Liver (tissue), 9 donors: ENCODE results near the gene ADAMTS16. TPM values are rescaled to one million over a fixed set of nuclear protein-coding genes. Genes with fewer than 3 reads are reported as not detected.

ENCODE experiments used
- DNase-seq: peaks from one replicate; pipeline ENCODE4 v3.0.0-alpha.2; 2017; ENCODE audit warnings: low spot score
- H3K27ac ChIP-seq, 2 donors: one replicate each; pipeline ENCODE4 v1.7.0; 2013; ENCODE audit warnings: inconsistent platforms in 2 of 2, low read length in 2 of 2, control low read depth in 1 of 2, low read depth in 1 of 2, mild to moderate bottlenecking in 1 of 2
- H3K27me3 ChIP-seq, 4 donors: one replicate each; pipeline versions ENCODE4 v1.6.1 to v1.7.0; 2013; ENCODE audit warnings: low read length in 3 of 4, inconsistent platforms in 1 of 4, mild to moderate bottlenecking in 1 of 4, moderate library complexity in 1 of 4; ENCODE audit not compliant: control insufficient read depth in 4 of 4, insufficient read depth in 4 of 4
- H3K36me3 ChIP-seq, 4 donors: one replicate each; pipeline versions ENCODE4 v1.6.1 to v1.7.0; 2013; ENCODE audit warnings: low read length in 3 of 4, mild to moderate bottlenecking in 3 of 4, low read depth in 1 of 4, moderate library complexity in 1 of 4; ENCODE audit not compliant: control insufficient read depth in 4 of 4, insufficient read depth in 3 of 4
- H3K4me1 ChIP-seq, 4 donors: one replicate each; pipeline versions ENCODE4 v1.6.1 to v1.7.0; 2013; ENCODE audit warnings: low read length in 3 of 4, mild to moderate bottlenecking in 3 of 4, moderate library complexity in 1 of 4; ENCODE audit not compliant: control insufficient read depth in 4 of 4, insufficient read depth in 4 of 4
- H3K4me3 ChIP-seq, 3 donors: one replicate each; pipeline versions ENCODE4 v1.6.1 to v1.7.0; 2013; ENCODE audit warnings: low read length in 3 of 3, control low read depth in 1 of 3, low read depth in 1 of 3, mild to moderate bottlenecking in 1 of 3
- H3K9ac ChIP-seq, 2 donors: one replicate each; pipeline ENCODE4 v1.7.0; 2013; ENCODE audit warnings: low read length in 2 of 2, mild to moderate bottlenecking in 2 of 2, moderate library complexity in 2 of 2, control low read depth in 1 of 2, low read depth in 1 of 2
- H3K9me3 ChIP-seq, 4 donors: one replicate each; pipeline versions ENCODE4 v1.6.1 to v1.7.0; 2013; ENCODE audit warnings: low read length in 3 of 4; ENCODE audit not compliant: control insufficient read depth in 4 of 4
- ATF3 ChIP-seq: IDR thresholded peaks from 2 replicates; pipeline ENCODE4 v1.6.1; 2016; ENCODE audit warnings: antibody characterized with exemption
- CTCF ChIP-seq: fragments of 150-350 bp; IDR thresholded peaks from 2 replicates; pipeline ENCODE4 v1.5.1; 2017; ENCODE audit warnings: improper control_type of control experiment, low read depth, low read length; ENCODE audit not compliant: missing input control
- EGR1 ChIP-seq, 2 donors: IDR thresholded peaks; 2 replicates each; pipeline ENCODE4 v1.6.1; 2016 to 2018; ENCODE audit warnings: antibody characterized with exemption in 2 of 2, low read depth in 2 of 2
- FOXA1 ChIP-seq: IDR thresholded peaks from 2 replicates; pipeline ENCODE4 v1.6.1; 2016; ENCODE audit warnings: antibody characterized with exemption
- FOXA2 ChIP-seq: IDR thresholded peaks from 2 replicates; pipeline ENCODE4 v1.6.1; 2016; ENCODE audit warnings: antibody characterized with exemption
- GABPA ChIP-seq, 2 donors: IDR thresholded peaks in 1 of 2; conservative IDR thresholded peaks in 1 of 2; 2 replicates each; pipeline ENCODE4 v1.6.1; 2016; ENCODE audit warnings: antibody characterized with exemption in 2 of 2, mild to moderate bottlenecking in 1 of 2, moderate library complexity in 1 of 2
- HNF4A ChIP-seq, 2 donors: conservative IDR thresholded peaks; 2 replicates each; pipeline ENCODE4 v1.6.1; 2016; ENCODE audit warnings: antibody characterized with exemption in 2 of 2, mild to moderate bottlenecking in 2 of 2
- HNF4G ChIP-seq: IDR thresholded peaks from 2 replicates; pipeline ENCODE4 v1.6.1; 2016; ENCODE audit warnings: antibody characterized with exemption
- JUND ChIP-seq, 2 donors: IDR thresholded peaks; 2 replicates each; pipeline ENCODE4 v1.6.1; 2016; ENCODE audit warnings: antibody characterized with exemption in 2 of 2
- NR2F2 ChIP-seq: IDR thresholded peaks from 2 replicates; pipeline ENCODE4 v1.6.1; 2016; ENCODE audit warnings: antibody characterized with exemption
- RAD21 ChIP-seq, 2 donors: IDR thresholded peaks; 2 replicates each; pipeline ENCODE4 v1.6.1; 2016; ENCODE audit warnings: antibody characterized with exemption in 2 of 2, mild to moderate bottlenecking in 2 of 2
- RXRA ChIP-seq, 2 donors: IDR thresholded peaks; 2 replicates each; pipeline ENCODE4 v1.6.1; 2017 to 2018; ENCODE audit warnings: antibody characterized with exemption in 2 of 2, mild to moderate bottlenecking in 1 of 2
- SP1 ChIP-seq: IDR thresholded peaks from 2 replicates; pipeline ENCODE4 v1.6.1; 2018; ENCODE audit warnings: antibody characterized with exemption, mild to moderate bottlenecking
- TAF1 ChIP-seq: conservative IDR thresholded peaks from 2 replicates; pipeline ENCODE4 v1.6.1; 2016; ENCODE audit warnings: antibody characterized with exemption, mild to moderate bottlenecking
- YY1 ChIP-seq: IDR thresholded peaks from 2 replicates; pipeline ENCODE4 v1.6.1; 2016; ENCODE audit warnings: antibody characterized with exemption, mild to moderate bottlenecking
- ZBTB33 ChIP-seq: IDR thresholded peaks from 2 replicates; pipeline ENCODE4 v1.6.1; 2016; ENCODE audit warnings: antibody characterized with exemption
- WGBS: extraction: QIAGEN DNeasy Blood & Tissue Kit; methylation state at CpG from one replicate; pipeline ENCODE4 v1.1.7; 2013; 5-methylcytosine and 5-hydroxymethylcytosine counted together
- polyA plus RNA-seq, 2 donors: library from polyadenylated mRNA; stranded (reverse) in 1 of 2; unstranded in 1 of 2; fragments of 200-250 nt in 1 of 2; fragments of >200 nt in 1 of 2; fragmentation: Nextera tagmentation in 1 of 2; extraction: Ambion mirVana in 1 of 2; gene quantifications; one replicate each; pipeline versions ENCODE4 v1.2.1 to v1.2.3, GENCODE V29; 2013 to 2015
- total RNA-seq, 2 donors: library from RNA; depleted of rRNA; stranded (reverse); fragments of >200 nt; gene quantifications; one replicate each; pipeline ENCODE4 v1.2.3, GENCODE V29; 2014
- TF ChIP-seq, protein P1 (sequence below): IDR thresholded peaks from 2 replicates; pipeline ENCODE4 v1.6.1; 2016; ENCODE audit warnings: antibody characterized with exemption
- TF ChIP-seq, protein P2 (sequence below): IDR thresholded peaks from 2 replicates; pipeline ENCODE4 v1.6.1; 2016; ENCODE audit warnings: antibody characterized with exemption, mild to moderate bottlenecking
- donor health status: healthy.
- donor health status: healthy.
- donor health status: healthy.
- donor health status: healthy.
- donor health status: healthy.

Gene ADAMTS16
- total and polyA plus RNA-seq, 4 donors, result under 0.01 to 0.84 TPM; not detected in 2

DNA sequence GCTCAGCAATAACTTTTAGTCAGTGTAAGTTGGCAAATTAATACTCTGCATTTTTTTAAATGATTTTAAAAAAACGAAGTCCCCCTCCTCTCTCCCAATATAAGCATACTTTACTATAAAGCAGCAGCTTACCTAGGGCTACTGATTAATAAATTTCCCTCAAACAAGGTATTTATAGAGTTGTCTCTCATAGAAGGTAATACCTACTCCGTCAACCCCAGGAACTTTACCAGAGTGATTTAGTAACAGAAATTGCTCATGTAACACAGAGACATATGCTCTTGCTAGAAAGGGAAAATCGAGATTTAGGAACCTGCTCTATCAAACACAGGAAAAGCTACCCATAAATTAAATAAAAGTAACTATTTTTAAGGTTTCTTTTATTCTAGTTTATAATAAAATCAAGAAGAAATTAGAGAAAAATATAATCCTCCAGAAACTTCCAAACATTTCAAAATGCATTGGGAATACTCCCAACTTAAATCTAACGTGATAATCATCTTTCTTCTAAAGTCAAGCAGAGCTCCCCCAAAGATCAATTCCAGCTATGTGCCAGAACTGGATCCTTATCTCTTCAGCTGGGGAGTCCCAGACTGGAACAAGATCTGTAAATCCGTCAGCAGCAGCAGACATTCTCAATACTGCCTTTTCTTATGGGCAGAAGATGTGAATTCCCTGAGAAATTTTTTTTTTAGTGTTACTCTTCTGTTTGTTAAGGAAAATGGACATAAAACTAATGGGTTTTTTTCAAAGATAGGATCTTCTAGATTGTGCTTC is 69.6 kb downstream of the ADAMTS16 start:
- WGBS, result 67% methylated on average over 5 of the region's 5 CpGs
- TF ChIP-seq HNF4G (no peak), HNF4A (conservative IDR thresholded peaks at IDR 0.05) (no peak), ZBTB33 (no peak), FOXA2 (no peak), JUND (IDR thresholded peaks at IDR 0.05) (no peak), TAF1 (no peak), FOXA1 (no peak), SP1 (no peak), RAD21 (IDR thresholded peaks at IDR 0.05) (no peak), ATF3 (no peak), RXRA (IDR thresholded peaks at IDR 0.05) (no peak), EGR1 (IDR thresholded peaks at IDR 0.05; ENCODE audit: low read depth in 2 of 2) (no peak), CTCF (no peak), YY1 (no peak), NR2F2 (no peak), GABPA (IDR thresholded peaks at IDR 0.05 in 1 of 2, conservative IDR thresholded peaks at IDR 0.05 in 1 of 2) (no peak)
- TF ChIP-seq, protein P1, sequence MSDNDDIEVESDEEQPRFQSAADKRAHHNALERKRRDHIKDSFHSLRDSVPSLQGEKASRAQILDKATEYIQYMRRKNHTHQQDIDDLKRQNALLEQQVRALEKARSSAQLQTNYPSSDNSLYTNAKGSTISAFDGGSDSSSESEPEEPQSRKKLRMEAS, result no peak
- TF ChIP-seq, protein P2, sequence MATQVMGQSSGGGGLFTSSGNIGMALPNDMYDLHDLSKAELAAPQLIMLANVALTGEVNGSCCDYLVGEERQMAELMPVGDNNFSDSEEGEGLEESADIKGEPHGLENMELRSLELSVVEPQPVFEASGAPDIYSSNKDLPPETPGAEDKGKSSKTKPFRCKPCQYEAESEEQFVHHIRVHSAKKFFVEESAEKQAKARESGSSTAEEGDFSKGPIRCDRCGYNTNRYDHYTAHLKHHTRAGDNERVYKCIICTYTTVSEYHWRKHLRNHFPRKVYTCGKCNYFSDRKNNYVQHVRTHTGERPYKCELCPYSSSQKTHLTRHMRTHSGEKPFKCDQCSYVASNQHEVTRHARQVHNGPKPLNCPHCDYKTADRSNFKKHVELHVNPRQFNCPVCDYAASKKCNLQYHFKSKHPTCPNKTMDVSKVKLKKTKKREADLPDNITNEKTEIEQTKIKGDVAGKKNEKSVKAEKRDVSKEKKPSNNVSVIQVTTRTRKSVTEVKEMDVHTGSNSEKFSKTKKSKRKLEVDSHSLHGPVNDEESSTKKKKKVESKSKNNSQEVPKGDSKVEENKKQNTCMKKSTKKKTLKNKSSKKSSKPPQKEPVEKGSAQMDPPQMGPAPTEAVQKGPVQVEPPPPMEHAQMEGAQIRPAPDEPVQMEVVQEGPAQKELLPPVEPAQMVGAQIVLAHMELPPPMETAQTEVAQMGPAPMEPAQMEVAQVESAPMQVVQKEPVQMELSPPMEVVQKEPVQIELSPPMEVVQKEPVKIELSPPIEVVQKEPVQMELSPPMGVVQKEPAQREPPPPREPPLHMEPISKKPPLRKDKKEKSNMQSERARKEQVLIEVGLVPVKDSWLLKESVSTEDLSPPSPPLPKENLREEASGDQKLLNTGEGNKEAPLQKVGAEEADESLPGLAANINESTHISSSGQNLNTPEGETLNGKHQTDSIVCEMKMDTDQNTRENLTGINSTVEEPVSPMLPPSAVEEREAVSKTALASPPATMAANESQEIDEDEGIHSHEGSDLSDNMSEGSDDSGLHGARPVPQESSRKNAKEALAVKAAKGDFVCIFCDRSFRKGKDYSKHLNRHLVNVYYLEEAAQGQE, result no peak
- no peak overlapping the region for H3K9ac ChIP-seq

More for the DNA sequence above, 69.6 kb downstream of the ADAMTS16 start:
- H3K27ac ChIP-seq, result no peak overlapping the region
- H3K36me3 ChIP-seq, result no peaks in the 10 kb centered on the region
- no peak overlapping the region for H3K4me3 ChIP-seq
- no peaks in the 10 kb centered on the region for H3K27me3 ChIP-seq
- DNase-seq, result no peak
- no peaks in the 10 kb centered on the region for H3K4me1 ChIP-seq
- no peaks in the 10 kb centered on the region for H3K9me3 ChIP-seq
